Forelimb muscle (tissue), 1 donor: ENCODE measurements around the gene FOXI1. TPM values are rescaled to one million over a fixed set of nuclear protein-coding genes. Genes with fewer than 3 reads are reported as not detected.
A peak's percentile ranks its signal among the peaks of the same experiment; 100 is the strongest.
"Not testable (repeated sequence)": the region's sequence is repeated elsewhere in the genome, so short reads cannot be mapped to it uniquely, and the experiment has no call there.

ENCODE experiments used
- DNase-seq: peaks from one replicate; pipeline ENCODE4 v3.0.0-alpha.2; 2013; ENCODE audit warnings: low read depth
- polyA plus RNA-seq: library from polyadenylated mRNA; unstranded; fragments of 120-200 nt; gene quantifications from one replicate; pipeline ENCODE4 v1.2.1, GENCODE V29; 2013; ENCODE audit not compliant: insufficient read length

FOXI1 gene
- polyA plus RNA-seq, 1 donor: not detected

- DNase-seq: no peak
Measured at GRCh38 chr5:170126061-170126460, 20.4 kb downstream of the FOXI1 start.

- DNase-seq: no peak
Measured at GRCh38 chr5:170126626-170127025, 20.9 kb downstream of the FOXI1 start.

- no peak for DNase-seq
Measured at GRCh38 chr5:170131235-170131634, 25.5 kb downstream of the FOXI1 start.

- DNase-seq: no peak
Measured at GRCh38 chr5:170132269-170132975, 26.7 kb downstream of the FOXI1 start.

GRCh38 chr5:170132976-170133448 is 27.3 kb downstream of the FOXI1 start:
- DNase-seq: no peak

GRCh38 chr5:170135796-170136490 is 30.2 kb downstream of the FOXI1 start:
- no peak for DNase-seq

- no peak for DNase-seq
Measured at GRCh38 chr5:170136506-170136905, 30.8 kb downstream of the FOXI1 start.

- no peak for DNase-seq
Measured at GRCh38 chr5:170137694-170138214, 32.1 kb downstream of the FOXI1 start.

GRCh38 chr5:170138273-170138672 is 32.6 kb downstream of the FOXI1 start:
- no peak for DNase-seq

- DNase-seq: no peak
Measured at GRCh38 chr5:170139786-170140335, 34.2 kb downstream of the FOXI1 start.

- DNase-seq: not testable (repeated sequence)
Measured at GRCh38 chr5:170141196-170141595, 35.5 kb downstream of the FOXI1 start.

GRCh38 chr5:170141636-170142035 is 35.9 kb downstream of the FOXI1 start:
- no peak for DNase-seq

GRCh38 chr5:170142196-170142595 is 36.5 kb downstream of the FOXI1 start:
- DNase-seq: no peak

GRCh38 chr5:170143091-170143490 is 37.4 kb downstream of the FOXI1 start:
- no peak for DNase-seq

- no peak for DNase-seq
Measured at GRCh38 chr5:170143710-170144109, 38.0 kb downstream of the FOXI1 start.

GRCh38 chr5:170144286-170145023 is 38.8 kb downstream of the FOXI1 start:
- no peak for DNase-seq

- no peak for DNase-seq
Measured at GRCh38 chr5:170145462-170145861, 39.8 kb downstream of the FOXI1 start.

- DNase-seq: no peak
Measured at GRCh38 chr5:170147051-170147752, 41.5 kb downstream of the FOXI1 start.

- peak; percentile 11 for DNase-seq
Measured at GRCh38 chr5:170147753-170148264, 42.1 kb downstream of the FOXI1 start.

GRCh38 chr5:170148430-170149205 is 42.9 kb downstream of the FOXI1 start:
- no peak for DNase-seq
